Measurements from ENCODE around the gene SLC39A11. TPM values are rescaled to one million over a fixed set of nuclear protein-coding genes. Genes with fewer than 3 reads are reported as not detected.

Gene SLC39A11
- total and polyA plus RNA-seq, 3 donors from 2014 or later = 11.4 to 18.6 (median 18.0) TPM

DNA sequence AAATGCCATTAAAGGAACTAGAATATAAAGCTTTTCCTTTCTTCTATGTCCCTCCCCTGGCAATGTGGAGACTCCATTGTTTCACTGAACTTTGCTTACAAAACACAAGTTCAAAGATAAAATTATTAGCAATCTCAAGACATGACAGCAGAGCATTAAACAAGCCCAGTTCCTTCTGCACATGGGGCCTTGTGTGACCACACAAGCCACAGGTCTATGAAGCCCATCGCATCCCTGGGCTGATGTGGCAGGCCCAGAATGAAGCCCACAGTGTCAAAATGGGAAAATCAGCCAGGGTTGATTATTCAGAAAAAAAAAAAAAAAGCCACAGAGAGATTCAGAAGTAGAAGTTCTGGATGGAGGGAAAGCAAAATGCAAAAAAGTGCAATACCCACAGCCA, 12.9 kb upstream of the SLC39A11 start:
- TF ChIP-seq CTCF (IDR thresholded peaks at IDR 0.05) (no peak), POLR2A (IDR thresholded peaks at IDR 0.05) (no peak)
- Histone ChIP-seq H3K27ac (no peak overlapping the region), H3K9me3 (no peaks in the 10 kb centered on the region), H3K4me1 (no peaks in the 10 kb centered on the region), H3K36me3 (ENCODE audit: low read depth, missing control alignments) (no peaks in the 10 kb centered on the region), H3K27me3 (no peaks in the 10 kb centered on the region), H3K4me3 (no peak overlapping the region)
- intact Hi-C loops (cut with DNase I; ENCODE audit: low total_unique reads) = no loop called here
- WGBS, 2 donors = 85 to 92% methylated on average over 1 of the region's 1 CpG
- no peak for DNase-seq

DNA sequence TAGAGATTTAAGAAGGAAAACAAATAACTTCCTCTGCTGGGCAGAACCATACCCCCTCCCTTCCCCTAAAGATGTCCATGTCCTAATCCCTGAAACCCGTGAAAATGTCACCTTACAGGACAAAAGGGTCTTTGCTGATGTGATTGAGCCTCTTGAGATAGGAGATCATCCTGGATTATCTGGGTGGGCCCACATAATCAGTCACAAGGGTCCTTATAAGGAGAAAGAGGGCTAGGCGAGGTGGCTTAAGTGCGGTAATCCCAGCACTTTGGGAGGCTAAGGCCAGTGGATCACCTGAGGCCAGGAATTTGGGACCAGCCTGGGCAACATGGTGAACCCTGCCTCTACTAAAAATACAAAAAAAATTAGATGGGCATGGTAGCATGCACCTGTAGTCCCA, 12.0 kb upstream of the SLC39A11 start:
- H3K4me1 ChIP-seq = no peaks in the 10 kb centered on the region
- DNase-seq = no peak
- H3K27me3 ChIP-seq = no peaks in the 10 kb centered on the region
- H3K9me3 ChIP-seq = no peaks in the 10 kb centered on the region
- 91 to 93% methylated on average over 3 of the region's 3 CpGs for WGBS, 2 donors
- H3K4me3 ChIP-seq = no peak overlapping the region
- intact Hi-C loops (cut with DNase I; ENCODE audit: low total_unique reads) = no loop called here
- no peaks in the 10 kb centered on the region for H3K36me3 ChIP-seq (ENCODE audit: low read depth, missing control alignments)
- TF ChIP-seq CTCF (IDR thresholded peaks at IDR 0.05) (no peak), POLR2A (IDR thresholded peaks at IDR 0.05) (no peak)
- no peak overlapping the region for H3K27ac ChIP-seq

DNA sequence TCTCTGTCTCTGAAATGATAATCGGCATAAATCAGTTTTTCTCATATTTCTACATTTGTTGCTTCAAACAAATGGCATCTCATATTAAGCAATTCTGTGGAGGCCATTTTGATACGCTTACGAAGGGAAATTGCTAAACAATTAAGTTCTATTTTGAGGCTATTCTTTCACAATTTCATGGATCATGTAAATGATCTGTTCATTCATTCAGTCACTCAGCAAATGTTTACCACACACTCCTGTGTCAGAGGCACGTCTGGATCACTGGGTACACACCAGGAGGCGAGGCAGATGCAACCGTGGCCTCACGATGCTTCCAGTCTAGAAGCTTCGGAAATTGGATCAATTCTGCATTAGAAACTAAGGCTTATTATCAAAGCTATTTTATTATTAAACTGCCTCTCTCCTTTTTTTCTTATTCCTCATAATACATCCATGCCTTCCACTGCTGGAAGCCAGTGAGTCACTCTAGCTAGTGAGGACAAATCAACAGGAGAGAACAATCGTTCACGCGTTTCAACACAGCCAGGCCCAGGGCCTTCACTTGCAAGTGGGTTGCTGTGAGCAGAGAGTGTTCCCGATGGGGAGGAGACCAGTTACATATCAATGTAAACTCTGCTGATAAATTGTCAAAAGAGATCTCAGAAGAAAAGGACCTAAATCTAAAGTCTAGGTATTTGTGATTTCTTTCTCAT, 11.3 kb upstream of the SLC39A11 start:
- WGBS, 2 donors = 91 to 94% methylated on average over 12 of the region's 12 CpGs
- TF ChIP-seq POLR2A (IDR thresholded peaks at IDR 0.05) (no peak), CTCF (IDR thresholded peaks at IDR 0.05) (no peak)
- Histone ChIP-seq H3K36me3 (ENCODE audit: low read depth, missing control alignments) (no peaks in the 10 kb centered on the region), H3K4me3 (no peak overlapping the region), H3K4me1 (no peaks in the 10 kb centered on the region), H3K27ac (no peak overlapping the region), H3K27me3 (no peaks in the 10 kb centered on the region), H3K9me3 (no peaks in the 10 kb centered on the region)
- intact Hi-C loops (cut with DNase I; ENCODE audit: low total_unique reads) = no loop called here
- DNase-seq = no peak

GRCh38 chr17:73101031-73101430, 8.5 kb upstream of the SLC39A11 start:
- no peaks in the 10 kb centered on the region for H3K4me1 ChIP-seq
- no peak for DNase-seq
- no peak for TF ChIP-seq POLR2A (IDR thresholded peaks at IDR 0.05)
- no peak for TF ChIP-seq CTCF (IDR thresholded peaks at IDR 0.05)
- WGBS, 2 donors = 91 to 95% methylated on average over 5 to 6 of the region's 6 CpGs
- no peaks in the 10 kb centered on the region for H3K27me3 ChIP-seq
- H3K4me3 ChIP-seq = no peak overlapping the region
- no peak overlapping the region for H3K27ac ChIP-seq
- H3K9me3 ChIP-seq = no peaks in the 10 kb centered on the region
- no peaks in the 10 kb centered on the region for H3K36me3 ChIP-seq (ENCODE audit: low read depth, missing control alignments)
- intact Hi-C loops (cut with DNase I; ENCODE audit: low total_unique reads) = no loop called here

DNA sequence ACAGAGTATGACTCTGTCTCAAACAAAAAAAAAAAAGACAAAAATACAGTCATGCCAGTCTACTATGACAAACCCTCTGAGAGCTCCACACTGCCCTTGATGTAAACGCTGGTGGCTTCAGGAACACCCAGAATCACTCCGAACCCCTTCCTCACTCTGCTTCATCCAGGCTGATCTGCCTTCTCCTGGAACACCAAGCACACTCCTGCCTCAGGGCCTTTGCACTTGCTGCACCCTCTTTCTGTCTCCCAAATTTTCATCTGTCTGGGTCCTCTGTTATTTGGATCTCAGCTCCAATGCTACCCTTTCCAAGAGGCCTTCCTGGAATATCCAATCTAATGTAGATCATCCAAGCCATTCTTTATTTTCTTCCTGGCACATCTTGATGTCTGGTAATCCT, 7.9 kb upstream of the SLC39A11 start:
- H3K9me3 ChIP-seq = no peaks in the 10 kb centered on the region
- intact Hi-C loops (cut with DNase I; ENCODE audit: low total_unique reads) = no loop called here
- TF ChIP-seq CTCF (IDR thresholded peaks at IDR 0.05) = no peak
- TF ChIP-seq POLR2A (IDR thresholded peaks at IDR 0.05) = no peak
- no peaks in the 10 kb centered on the region for H3K36me3 ChIP-seq (ENCODE audit: low read depth, missing control alignments)
- H3K4me1 ChIP-seq = no peaks in the 10 kb centered on the region
- no peak overlapping the region for H3K27ac ChIP-seq
- DNase-seq = no peak
- 91 to 95% methylated on average over 2 of the region's 2 CpGs for WGBS, 2 donors
- no peaks in the 10 kb centered on the region for H3K27me3 ChIP-seq
- no peak overlapping the region for H3K4me3 ChIP-seq

All from testis (tissue), 3 donors.